Heart left ventricle (tissue), 13 donors: ENCODE measurements around the gene SSMEM1.

Experiments
- POLR2A ChIP-seq, 2 donors: fragments of 450-650 bp; IDR thresholded peaks; one replicate each; pipeline ENCODE4 v1.6.1; 2017; ENCODE audit warnings: antibody characterized with exemption in 2 of 2, mild to moderate bottlenecking in 2 of 2, moderate library complexity in 2 of 2
- TF ChIP-seq, protein P1 (sequence below), 12 donors: fragments of 200-600 bp; sonication (generic) in 4 of 12; IDR thresholded peaks; one replicate each; pipeline versions ENCODE4 v1.5.0 to v1.8.0; 2018 to 2022; ENCODE audit warnings: antibody characterized with exemption in 12 of 12, mild to moderate bottlenecking in 5 of 12
- donor health status: ischemic (EF 13 %, LVEDD 7.1; RV severe dilation, severe dysfunction).
- donor health status: DM: no; HTN: yes; CAD: no.
- donor health status: DM: no; HTN: no; CAD: no.
- donor health status: ischemic (EF 25% LVEDD 6.9; RV normal size, moderate dysfunction).
- donor health status: ischemic (EF 25% LVEDD 5.7; RV mildly dilated, moderate dysfunction).
- donor health status: ischemic (EF 35%, LVEDD 5.7; RV mildly dilated, moderate dysfunction).
- donor health status: nonischemic (EF 11% LVEDD 7.7; RV severe dilation, severe dysfunction).
- donor health status: DM: yes; HTN: yes; CAD: no.
- donor health status: PGD.
- donor health status: ischemic (EF 29% LVEDD 5.4; RV normal size, mild dysfunction).
- donor health status: nonischemic (EF 23%, LVEDD 6.1; RV moderate dilation, normal function).

DNA sequence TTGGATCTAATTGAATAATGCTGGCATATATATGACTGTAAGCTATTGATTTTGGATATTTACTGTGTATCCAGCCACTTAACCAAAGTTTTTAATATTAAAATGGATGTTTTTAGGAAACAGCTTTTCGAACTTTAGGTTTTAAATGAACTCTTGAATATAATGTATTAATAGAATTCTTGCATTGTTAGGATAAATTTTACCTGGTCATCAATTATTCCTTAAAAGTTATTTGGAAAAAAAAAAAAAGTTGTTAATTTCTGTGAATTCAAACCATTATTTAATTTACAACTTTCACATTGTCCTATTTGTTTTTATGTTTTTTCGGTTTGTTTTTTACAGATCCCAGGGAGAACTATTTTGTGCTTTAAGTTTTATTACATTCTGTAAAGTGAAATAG is 12.3 kb upstream of the SSMEM1 start:
- TF ChIP-seq, protein P1, sequence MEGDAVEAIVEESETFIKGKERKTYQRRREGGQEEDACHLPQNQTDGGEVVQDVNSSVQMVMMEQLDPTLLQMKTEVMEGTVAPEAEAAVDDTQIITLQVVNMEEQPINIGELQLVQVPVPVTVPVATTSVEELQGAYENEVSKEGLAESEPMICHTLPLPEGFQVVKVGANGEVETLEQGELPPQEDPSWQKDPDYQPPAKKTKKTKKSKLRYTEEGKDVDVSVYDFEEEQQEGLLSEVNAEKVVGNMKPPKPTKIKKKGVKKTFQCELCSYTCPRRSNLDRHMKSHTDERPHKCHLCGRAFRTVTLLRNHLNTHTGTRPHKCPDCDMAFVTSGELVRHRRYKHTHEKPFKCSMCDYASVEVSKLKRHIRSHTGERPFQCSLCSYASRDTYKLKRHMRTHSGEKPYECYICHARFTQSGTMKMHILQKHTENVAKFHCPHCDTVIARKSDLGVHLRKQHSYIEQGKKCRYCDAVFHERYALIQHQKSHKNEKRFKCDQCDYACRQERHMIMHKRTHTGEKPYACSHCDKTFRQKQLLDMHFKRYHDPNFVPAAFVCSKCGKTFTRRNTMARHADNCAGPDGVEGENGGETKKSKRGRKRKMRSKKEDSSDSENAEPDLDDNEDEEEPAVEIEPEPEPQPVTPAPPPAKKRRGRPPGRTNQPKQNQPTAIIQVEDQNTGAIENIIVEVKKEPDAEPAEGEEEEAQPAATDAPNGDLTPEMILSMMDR (IDR thresholded peaks at IDR 0.05), result no peak
- TF ChIP-seq POLR2A (IDR thresholded peaks at IDR 0.05), result no peak
